ENCODE results near the gene GABRP. TPM values are rescaled to one million over a fixed set of nuclear protein-coding genes. Genes with fewer than 3 reads are reported as not detected.

Gene GABRP
- total and polyA plus RNA-seq, 4 donors: 0.08 to 0.17 TPM; not detected in 2

GRCh38 chr5:170860415-170860814 is 76.9 kb downstream of the GABRP start:
- TF ChIP-seq MAX (IDR thresholded peaks at IDR 0.05): no peak
- no peak for TF ChIP-seq RAD21 (IDR thresholded peaks at IDR 0.05)
- no peak for TF ChIP-seq ZBTB33 (IDR thresholded peaks at IDR 0.05)
- TF ChIP-seq FOXA2 (IDR thresholded peaks at IDR 0.05): no peak
- TF ChIP-seq FOXA1 (IDR thresholded peaks at IDR 0.05): no peak
- TF ChIP-seq HNF4A (conservative IDR thresholded peaks at IDR 0.05): no peak
- TF ChIP-seq ATF3 (IDR thresholded peaks at IDR 0.05): no peak
- no peak for TF ChIP-seq CTCF (IDR thresholded peaks at IDR 0.05; ENCODE audit: low read depth, low read length, missing input control)
- TF ChIP-seq YY1 (IDR thresholded peaks at IDR 0.05): no peak
- no peak for TF ChIP-seq RXRA (IDR thresholded peaks at IDR 0.05)
- no peak for TF ChIP-seq NR2F2 (IDR thresholded peaks at IDR 0.05)
- TF ChIP-seq HNF4G (IDR thresholded peaks at IDR 0.05): no peak
- TF ChIP-seq GABPA (IDR thresholded peaks at IDR 0.05 in 1 of 2, conservative IDR thresholded peaks at IDR 0.05 in 1 of 2): no peak
- H3K4me1 ChIP-seq (ENCODE audit: control insufficient read depth in 4 of 4, insufficient read depth in 4 of 4, low read length in 3 of 4): peaks cover 0 to 6% (median 3%) of the 10 kb centered on the region in 4 donors

GRCh38 chr5:170860818-170861666 is 77.5 kb downstream of the GABRP start:
- Histone ChIP-seq H3K4me3 (ENCODE audit: low read depth in 1 of 3, low read length in 3 of 3) (peak overlapping the region in 2 of 3 donors; percentile 49 to 83), H3K36me3 (ENCODE audit: control insufficient read depth in 4 of 4, insufficient read depth in 3 of 4, low read depth in 1 of 4, low read length in 3 of 4) (no peaks in the 10 kb centered on the region), H3K9me3 (ENCODE audit: control insufficient read depth in 4 of 4, low read length in 3 of 4) (peaks cover 6 to 18% (median 13%) of the 10 kb centered on the region in 4 donors), H3K4me1 (ENCODE audit: control insufficient read depth in 4 of 4, insufficient read depth in 4 of 4, low read length in 3 of 4) (peaks cover 0 to 6% (median 3%) of the 10 kb centered on the region in 4 donors), H3K27me3 (ENCODE audit: control insufficient read depth in 4 of 4, insufficient read depth in 4 of 4, low read length in 3 of 4) (no peaks in the 10 kb centered on the region), H3K9ac (ENCODE audit: low read depth in 1 of 2, low read length in 2 of 2) (no peak overlapping the region), H3K27ac (ENCODE audit: low read depth in 1 of 2, low read length in 2 of 2) (no peak overlapping the region)
- WGBS: 81% methylated on average over 5 of the region's 5 CpGs
- TF ChIP-seq RXRA (IDR thresholded peaks at IDR 0.05) (peak; percentile 49 to 51), REST (IDR thresholded peaks at IDR 0.05) (no peak), NR2F2 (IDR thresholded peaks at IDR 0.05) (peak; percentile 98), HNF4A (conservative IDR thresholded peaks at IDR 0.05) (peak; percentile 76 to 87), YY1 (IDR thresholded peaks at IDR 0.05) (no peak), MAX (IDR thresholded peaks at IDR 0.05) (no peak), EGR1 (IDR thresholded peaks at IDR 0.05; ENCODE audit: low read depth in 2 of 2) (no peak), HNF4G (IDR thresholded peaks at IDR 0.05) (peak; percentile 41), RAD21 (IDR thresholded peaks at IDR 0.05) (no peak), CTCF (IDR thresholded peaks at IDR 0.05; ENCODE audit: low read depth, low read length, missing input control) (no peak), ATF3 (IDR thresholded peaks at IDR 0.05) (no peak), SP1 (IDR thresholded peaks at IDR 0.05) (peak; percentile 22)
- DNase-seq (ENCODE audit: low spot score): no peak

More at GRCh38 chr5:170860415-170860814, 76.9 kb downstream of the GABRP start:
- H3K4me3 ChIP-seq (ENCODE audit: low read depth in 1 of 3, low read length in 3 of 3): no peak overlapping the region
- H3K27ac ChIP-seq (ENCODE audit: low read depth in 1 of 2, low read length in 2 of 2): no peak overlapping the region
- H3K9ac ChIP-seq (ENCODE audit: low read depth in 1 of 2, low read length in 2 of 2): no peak overlapping the region
- no peaks in the 10 kb centered on the region for H3K27me3 ChIP-seq (ENCODE audit: control insufficient read depth in 4 of 4, insufficient read depth in 4 of 4, low read length in 3 of 4)
- no peaks in the 10 kb centered on the region for H3K36me3 ChIP-seq (ENCODE audit: control insufficient read depth in 4 of 4, insufficient read depth in 3 of 4, low read depth in 1 of 4, low read length in 3 of 4)
- peaks cover 6 to 18% (median 13%) of the 10 kb centered on the region in 4 donors for H3K9me3 ChIP-seq (ENCODE audit: control insufficient read depth in 4 of 4, low read length in 3 of 4)
- DNase-seq (ENCODE audit: low spot score): no peak
